CD14-positive monocyte (primary cell): ENCODE measurements around the gene FOSB. TPM values are rescaled to one million over a fixed set of nuclear protein-coding genes. Genes with fewer than 3 reads are reported as not detected.

Experiments used
- DNase-seq, 3 donors: peaks; one replicate each; pipeline ENCODE4 v3.0.0-alpha.2; 2011 to 2022
- H2AFZ ChIP-seq: 2 replicates; pipeline ENCODE4 v1.6.0; 2012; ENCODE audit warnings: mild to moderate bottlenecking, low read depth, low read length, inconsistent platforms; ENCODE audit not compliant: insufficient read depth, poor library complexity, severe bottlenecking
- H3K27ac ChIP-seq, 2 donors: 1 replicate in 1 of 2; 2 replicates in 1 of 2; pipeline ENCODE4 v1.5.1; 2012 to 2013; ENCODE audit warnings: low read length in 2 of 2, control low read depth in 1 of 2, inconsistent platforms in 1 of 2, low read depth in 1 of 2, mild to moderate bottlenecking in 1 of 2
- H3K27me3 ChIP-seq, 2 donors: one replicate each; pipeline versions ENCODE4 v1.6.0 to v1.6.1; 2011 to 2013; ENCODE audit warnings: low read length in 2 of 2; ENCODE audit not compliant: control insufficient read depth in 2 of 2, insufficient read depth in 2 of 2
- H3K36me3 ChIP-seq, 2 donors: replicated peaks in 1 of 2; 1 replicate in 1 of 2; 2 replicates in 1 of 2; pipeline versions ENCODE4 v1.5.1 to v1.6.1; 2012 to 2013; ENCODE audit warnings: low read length in 2 of 2, control low read depth in 1 of 2, inconsistent platforms in 1 of 2, mild to moderate bottlenecking in 1 of 2; ENCODE audit not compliant: insufficient read depth in 2 of 2, control insufficient read depth in 1 of 2
- H3K4me1 ChIP-seq, 2 donors: 1 replicate in 1 of 2; 2 replicates in 1 of 2; pipeline versions ENCODE4 v1.5.1 to v1.6.1; 2012 to 2013; ENCODE audit warnings: low read length in 2 of 2, control low read depth in 1 of 2, inconsistent platforms in 1 of 2, mild to moderate bottlenecking in 1 of 2, moderate library complexity in 1 of 2; ENCODE audit not compliant: insufficient read depth in 2 of 2, control insufficient read depth in 1 of 2
- H3K4me2 ChIP-seq: replicated peaks from 2 replicates; pipeline ENCODE3; 2012; ENCODE audit warnings: low read length, moderate library complexity, mild to moderate bottlenecking; ENCODE audit not compliant: poor library complexity, severe bottlenecking; ENCODE audit errors: extremely low read depth
- H3K4me3 ChIP-seq, 3 experiments: fragments of 200-600 bp in 1 of 3; sonication (generic) in 1 of 3; replicated peaks in 1 of 3; 1 replicate in 2 of 3; 2 replicates in 1 of 3; pipeline ENCODE4 v1.5.1; 2011 to 2013; ENCODE audit warnings: low read length in 3 of 3, mild to moderate bottlenecking in 3 of 3, control low read depth in 2 of 3, low read depth in 2 of 3, inconsistent platforms in 1 of 3, moderate library complexity in 1 of 3
- H3K79me2 ChIP-seq: 2 replicates; pipeline ENCODE4 v1.6.0; 2012; ENCODE audit warnings: mild to moderate bottlenecking, control low read depth, inconsistent platforms, low read length, moderate library complexity; ENCODE audit not compliant: insufficient read depth
- H3K9ac ChIP-seq: 2 replicates; pipeline ENCODE4 v1.6.0; 2017; ENCODE audit warnings: low read length, mild to moderate bottlenecking; ENCODE audit not compliant: insufficient read depth, poor library complexity, severe bottlenecking
- H3K9me3 ChIP-seq, 2 donors: replicated peaks in 1 of 2; 1 replicate in 1 of 2; 2 replicates in 1 of 2; pipeline versions ENCODE4 v1.5.1 to v1.6.1; 2012 to 2013; ENCODE audit warnings: low read length in 2 of 2, control low read depth in 1 of 2; ENCODE audit not compliant: control insufficient read depth in 1 of 2, insufficient read depth in 1 of 2
- H4K20me1 ChIP-seq: 2 replicates; pipeline ENCODE4 v1.6.0; 2012; ENCODE audit warnings: mild to moderate bottlenecking, low read length, control low read depth, moderate library complexity; ENCODE audit not compliant: insufficient read depth
- H3K27ac Mint-ChIP-seq, 7 donors: one replicate each; pipeline ENCODE4 v1.8.0; 2020; ENCODE audit warnings: mild to moderate bottlenecking in 7 of 7, mixed read lengths in 7 of 7, moderate library complexity in 6 of 7, inconsistent platforms in 2 of 7
- H3K27me3 Mint-ChIP-seq, 3 donors: one replicate each; pipeline ENCODE4 v1.8.0; 2021 to 2022; ENCODE audit warnings: low read depth in 3 of 3, mild to moderate bottlenecking in 3 of 3, mixed read lengths in 3 of 3, moderate library complexity in 3 of 3, inconsistent platforms in 1 of 3
- H3K36me3 Mint-ChIP-seq, 2 donors: one replicate each; pipeline ENCODE4 v1.8.0; 2020; ENCODE audit warnings: mixed read lengths in 2 of 2, inconsistent platforms in 1 of 2, mild to moderate bottlenecking in 1 of 2
- H3K4me1 Mint-ChIP-seq: one replicate; pipeline ENCODE4 v1.8.0; 2020; ENCODE audit warnings: mild to moderate bottlenecking, mixed read lengths
- H3K4me3 Mint-ChIP-seq, 2 donors: one replicate each; pipeline ENCODE4 v1.8.0; 2020; ENCODE audit warnings: mild to moderate bottlenecking in 2 of 2, mixed read lengths in 2 of 2, moderate library complexity in 1 of 2
- H3K9me3 Mint-ChIP-seq, 7 donors: one replicate each; pipeline ENCODE4 v1.8.0; 2020 to 2022; ENCODE audit warnings: mixed read lengths in 7 of 7, mild to moderate bottlenecking in 6 of 7, moderate library complexity in 6 of 7, inconsistent platforms in 2 of 7
- CTCF ChIP-seq: fragments of 200-600 bp; IDR thresholded peaks from one replicate; pipeline ENCODE4 v1.8.0; 2022; ENCODE audit warnings: antibody characterized with exemption, mild to moderate bottlenecking
- WGBS: methylation state at CpG from one replicate; pipeline ENCODE4 v1.1.5; 2013; ENCODE audit warnings: missing lambda C conversion rate; ENCODE audit not compliant: insufficient coverage; 5-methylcytosine and 5-hydroxymethylcytosine counted together
- intact Hi-C, 2 donors: fragments of 100-400 bp; cut with micrococcal nuclease; formaldehyde crosslinking; loops; one replicate each; pipeline versions ENCODE4 v1.15.0 to v1.15.1; 2023
- polyA plus RNA-seq, 3 donors: library from polyadenylated mRNA; depleted of rRNA in 1 of 3; unstranded in 2 of 3; stranded (reverse) in 1 of 3; fragments of 300-500 nt in 2 of 3; fragments of >200 nt in 1 of 3; fragmentation: Illumina TruSeq in 2 of 3; gene quantifications; 1 replicate in 2 of 3; 2 replicates in 1 of 3; pipeline ENCODE4 v1.2.3, GENCODE V29; 2012 to 2021

Gene FOSB
- polyA plus RNA-seq, 3 donors: 27.3 to 840 (median 28.2) TPM

DNA sequence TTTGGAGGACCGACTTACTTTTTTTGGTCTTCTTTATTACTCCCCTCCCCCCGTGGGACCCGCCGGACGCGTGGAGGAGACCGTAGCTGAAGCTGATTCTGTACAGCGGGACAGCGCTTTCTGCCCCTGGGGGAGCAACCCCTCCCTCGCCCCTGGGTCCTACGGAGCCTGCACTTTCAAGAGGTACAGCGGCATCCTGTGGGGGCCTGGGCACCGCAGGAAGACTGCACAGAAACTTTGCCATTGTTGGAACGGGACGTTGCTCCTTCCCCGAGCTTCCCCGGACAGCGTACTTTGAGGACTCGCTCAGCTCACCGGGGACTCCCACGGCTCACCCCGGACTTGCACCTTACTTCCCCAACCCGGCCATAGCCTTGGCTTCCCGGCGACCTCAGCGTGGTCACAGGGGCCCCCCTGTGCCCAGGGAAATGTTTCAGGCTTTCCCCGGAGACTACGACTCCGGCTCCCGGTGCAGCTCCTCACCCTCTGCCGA, 409 bp downstream of the FOSB start:
- TF ChIP-seq CTCF: no peak
- Mint-ChIP-seq H3K36me3 (peaks cover 33 to 39% of the 10 kb centered on the region in 2 donors), H3K27me3 (peaks cover 43 to 66% (median 65%) of the 10 kb centered on the region in 3 donors), H3K27ac (peak overlapping the region; percentile 90 to 97 (median 96)), H3K4me1 (peaks cover 45% of the 10 kb centered on the region), H3K9me3 (peaks cover 10 to 53% (median 31%) of the 10 kb centered on the region in 7 donors), H3K4me3 (peak overlapping the region; percentile 99)
- peak overlapping the region; percentile 88 to 96 for H3K27ac ChIP-seq
- H3K4me3 ChIP-seq: peak overlapping the region; percentile 84 to 98 (median 87)
- H3K79me2 ChIP-seq: no peaks in the 10 kb centered on the region
- H3K4me2 ChIP-seq: peak overlapping the region; percentile 81
- WGBS: under 1% methylated on average over 25 of the region's 31 CpGs
- peaks cover 34 to 39% of the 10 kb centered on the region in 2 donors for H3K4me1 ChIP-seq
- H3K9ac ChIP-seq: peak overlapping the region; percentile 96
- H4K20me1 ChIP-seq: peaks cover 54% of the 10 kb centered on the region
- H3K9me3 ChIP-seq: peaks cover 0 to 12% of the 10 kb centered on the region in 2 donors
- DNase-seq: peak in 1 of 3 donors; percentile 31
- H3K27me3 ChIP-seq: peaks cover 21 to 33% of the 10 kb centered on the region in 2 donors
- intact Hi-C loops: no loop called here
- H2AFZ ChIP-seq: no peak overlapping the region
- peaks cover 0 to 9% of the 10 kb centered on the region in 2 donors for H3K36me3 ChIP-seq

DNA sequence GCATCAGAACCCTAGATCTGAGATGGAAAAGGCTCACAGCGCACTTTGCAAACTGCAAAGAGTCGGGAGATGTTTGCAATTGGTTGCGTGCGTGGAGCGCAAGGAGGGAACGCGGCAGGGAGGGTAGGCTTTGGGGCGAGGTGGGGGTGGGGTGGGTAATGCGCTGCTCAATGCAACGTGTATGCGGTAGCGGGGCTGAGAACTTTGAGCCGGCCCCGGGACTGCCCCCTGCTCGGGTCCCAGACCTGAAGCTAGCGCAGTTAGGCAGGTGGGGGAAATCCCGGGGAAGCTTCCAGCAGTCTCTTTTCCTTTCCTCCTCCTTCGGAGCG, 971 bp downstream of the FOSB start:
- H3K4me1 Mint-ChIP-seq: peaks cover 45% of the 10 kb centered on the region
- TF ChIP-seq CTCF: no peak

More for the DNA sequence above, 971 bp downstream of the FOSB start:
- no peaks in the 10 kb centered on the region for H3K79me2 ChIP-seq
- no peak for DNase-seq
- H3K27me3 Mint-ChIP-seq: peaks cover 49 to 72% (median 70%) of the 10 kb centered on the region in 3 donors
- peaks cover 0 to 9% of the 10 kb centered on the region in 2 donors for H3K36me3 ChIP-seq
- 0% methylated on average over 14 of the region's 19 CpGs for WGBS
- peak overlapping the region; percentile 81 for H3K4me2 ChIP-seq
- peak overlapping the region; percentile 88 to 96 for H3K27ac ChIP-seq
- H2AFZ ChIP-seq: no peak overlapping the region
- H3K4me3 ChIP-seq: peak overlapping the region; percentile 84 to 98 (median 87)
- H3K4me1 ChIP-seq: peaks cover 34 to 39% of the 10 kb centered on the region in 2 donors
- peak overlapping the region; percentile 90 to 97 (median 96) for H3K27ac Mint-ChIP-seq
- peaks cover 38 to 44% of the 10 kb centered on the region in 2 donors for H3K36me3 Mint-ChIP-seq
- H3K27me3 ChIP-seq: peaks cover 21 to 39% of the 10 kb centered on the region in 2 donors
- peak overlapping the region; percentile 99 for H3K4me3 Mint-ChIP-seq
- H3K9me3 ChIP-seq: peaks cover 0 to 12% of the 10 kb centered on the region in 2 donors
- H3K9me3 Mint-ChIP-seq: peaks cover 10 to 58% (median 34%) of the 10 kb centered on the region in 7 donors
- H4K20me1 ChIP-seq: peaks cover 59% of the 10 kb centered on the region
- intact Hi-C loops: no loop called here
- peak overlapping the region; percentile 96 for H3K9ac ChIP-seq
